ENCODE measurements around the gene BLOC1S3. TPM values are rescaled to one million over a fixed set of nuclear protein-coding genes. Genes with fewer than 3 reads are reported as not detected.

Gene BLOC1S3
- total RNA-seq, 1 experiment from 2014 or later: 11.9 TPM

GRCh38 chr19:45153339-45154063 is 25.1 kb upstream of the BLOC1S3 start:
- H4K20me1 ChIP-seq (ENCODE audit: low read length): no peaks in the 10 kb centered on the region
- H3K9ac ChIP-seq (ENCODE audit: low read length): no peak overlapping the region
- no TSS peak for BruUV-seq (replicated peaks)
- peaks cover 9% of the 10 kb centered on the region; the same call in 1 of the 2 replicates for H3K4me1 ChIP-seq (ENCODE audit: insufficient read depth, low read length)
- CTCF ChIA-PET: no interaction called here
- no peaks in the 10 kb centered on the region for H3K36me3 ChIP-seq (ENCODE audit: low read depth, low read length)
- POLR2A ChIA-PET (ENCODE audit: unreplicated experiment): no interaction called here
- no peaks in the 10 kb centered on the region for H3K9me3 ChIP-seq (ENCODE audit: low read length)
- TF ChIP-seq CTCF (conservative IDR thresholded peaks at IDR 0.05; ENCODE audit: low read depth, low read length): no peak
- no peak for TF ChIP-seq EZH2phosphoT487 (IDR thresholded peaks at IDR 0.05; ENCODE audit: borderline replicate concordance, low read length)
- no peak for TF ChIP-seq EZH2 (IDR thresholded peaks at IDR 0.05; ENCODE audit: low read length, unreplicated experiment)
- intact Hi-C loops (cut with micrococcal nuclease): no loop called here
- H3K9me2 ChIP-seq (replicated peaks; ENCODE audit: low read length): no peaks in the 10 kb centered on the region
- no peak for DNase-seq
- H3K4me2 ChIP-seq (ENCODE audit: low read length): 0 out of 2 replicates have a peak overlapping the region, but pooled peaks have one; percentile 44
- H3K27ac ChIP-seq (ENCODE audit: low read length): no peak overlapping the region
- H2AFZ ChIP-seq (ENCODE audit: low read length): no peak overlapping the region
- H3K4me3 ChIP-seq (ENCODE audit: low read length): no peak overlapping the region
- H3K79me2 ChIP-seq (ENCODE audit: low read length): no peaks in the 10 kb centered on the region
- peak; percentile 35 for ATAC-seq
- H3F3A ChIP-seq (ENCODE audit: low read length, unreplicated experiment): no peaks in the 10 kb centered on the region
- H3K27me3 ChIP-seq (ENCODE audit: low read length): no peaks in the 10 kb centered on the region

GRCh38 chr19:45154064-45154827 is 24.3 kb upstream of the BLOC1S3 start:
- Histone ChIP-seq H3K4me2 (ENCODE audit: low read length) (0 out of 2 replicates have a peak overlapping the region, but pooled peaks have one; percentile 44), H4K20me1 (ENCODE audit: low read length) (no peaks in the 10 kb centered on the region), H3K79me2 (ENCODE audit: low read length) (no peaks in the 10 kb centered on the region), H3K27me3 (ENCODE audit: low read length) (no peaks in the 10 kb centered on the region), H3K9me2 (replicated peaks; ENCODE audit: low read length) (no peaks in the 10 kb centered on the region), H3K4me1 (ENCODE audit: insufficient read depth, low read length) (peaks cover 9% of the 10 kb centered on the region; the same call in 1 of the 2 replicates), H3F3A (ENCODE audit: low read length, unreplicated experiment) (no peaks in the 10 kb centered on the region), H3K4me3 (ENCODE audit: low read length) (no peak overlapping the region), H3K9ac (ENCODE audit: low read length) (no peak overlapping the region), H3K27ac (ENCODE audit: low read length) (no peak overlapping the region), H3K36me3 (ENCODE audit: low read depth, low read length) (no peaks in the 10 kb centered on the region), H2AFZ (ENCODE audit: low read length) (no peak overlapping the region), H3K9me3 (ENCODE audit: low read length) (no peaks in the 10 kb centered on the region)
- intact Hi-C loops (cut with micrococcal nuclease): no loop called here
- peak; percentile 25 for ATAC-seq
- BruUV-seq (replicated peaks): no TSS peak
- ChIA-PET POLR2A (ENCODE audit: unreplicated experiment) (no interaction called here), CTCF (no interaction called here)
- DNase-seq: peak; percentile 46
- TF ChIP-seq EZH2 (IDR thresholded peaks at IDR 0.05; ENCODE audit: low read length, unreplicated experiment) (no peak), EZH2phosphoT487 (IDR thresholded peaks at IDR 0.05; ENCODE audit: borderline replicate concordance, low read length) (no peak), CTCF (conservative IDR thresholded peaks at IDR 0.05; ENCODE audit: low read depth, low read length) (no peak)
